ENCODE results near the gene SPIN1. TPM values are rescaled to one million over a fixed set of nuclear protein-coding genes. Genes with fewer than 3 reads are reported as not detected.
"Not testable (repeated sequence)": the region's sequence is repeated elsewhere in the genome, so short reads cannot be mapped to it uniquely, and the experiment has no call there.

SPIN1 gene
- total RNA-seq, 2 experiments from 2014 or later, result 37.7 to 39.0 TPM

DNA sequence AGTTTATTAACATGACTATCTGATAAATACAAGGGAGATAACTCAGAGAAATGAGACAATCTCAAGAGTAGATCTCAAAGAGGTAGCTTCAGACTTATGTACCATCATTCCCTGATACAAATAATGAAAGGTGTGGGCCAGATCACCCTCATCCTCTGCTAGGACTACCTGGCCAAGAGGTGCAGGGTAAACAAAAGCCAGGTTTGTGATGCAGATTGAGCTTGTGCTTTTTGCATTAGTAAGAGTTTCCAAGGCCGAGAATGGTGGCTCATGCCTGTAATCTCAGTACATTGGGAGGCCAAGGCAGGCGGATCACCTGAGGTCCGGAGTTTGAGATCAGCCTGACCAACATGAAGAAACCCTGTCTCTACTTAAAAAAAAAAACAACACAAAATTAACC lies 8.9 kb upstream of the SPIN1 start:
- Mint-ChIP-seq H3K27ac (no peak overlapping the region), H3K36me3 (no peaks in the 10 kb centered on the region), H3K4me1 (no peaks in the 10 kb centered on the region), H3K4me3 (no peak overlapping the region), H3K27me3 (peaks cover 4% of the 10 kb centered on the region), H3K9me3 (no peaks in the 10 kb centered on the region)
- no peak for DNase-seq

DNA sequence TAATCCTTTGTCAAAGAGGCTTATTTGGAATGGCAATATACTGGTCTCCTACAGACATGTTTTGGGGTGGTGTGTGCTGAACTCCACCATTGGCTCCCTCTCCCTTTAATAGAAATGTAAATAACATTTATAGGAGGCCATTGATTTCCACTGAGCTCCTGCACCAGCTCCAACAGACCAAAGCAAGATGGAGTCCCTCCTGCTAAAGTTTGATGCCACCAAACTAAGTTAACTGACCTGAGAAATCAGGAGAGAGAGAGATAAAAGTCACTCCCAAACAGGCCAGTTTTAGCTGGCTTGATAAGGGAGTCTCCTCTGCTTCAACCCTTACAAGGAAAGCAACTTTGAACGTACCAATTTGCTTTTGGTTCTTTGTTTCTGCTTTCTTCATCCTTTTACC lies 8.1 kb upstream of the SPIN1 start:
- Mint-ChIP-seq H3K9me3 (no peaks in the 10 kb centered on the region), H3K4me3 (no peak overlapping the region), H3K27ac (no peak overlapping the region), H3K36me3 (no peaks in the 10 kb centered on the region), H3K4me1 (no peaks in the 10 kb centered on the region), H3K27me3 (peaks cover under 1% of the 10 kb centered on the region)
- no peak for DNase-seq

DNA sequence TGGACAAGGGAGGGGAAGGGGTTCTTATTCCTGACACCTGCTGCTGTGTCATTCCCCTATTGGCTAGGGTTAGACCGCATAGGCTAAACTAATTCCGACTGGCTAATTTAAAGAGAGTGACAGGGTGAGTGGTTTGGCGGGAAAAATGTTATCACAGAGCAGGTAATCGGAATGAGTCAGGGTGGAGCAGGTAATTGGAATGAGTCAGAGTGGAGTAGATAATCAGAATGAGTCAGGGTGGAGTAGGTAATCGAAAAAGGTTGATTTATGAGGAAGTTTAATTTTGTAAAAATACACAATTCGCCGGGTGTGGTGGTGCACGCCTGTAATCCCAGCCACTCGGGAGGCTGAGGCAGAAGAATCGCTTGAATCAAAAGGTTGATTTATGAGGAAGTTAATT lies 6.9 kb upstream of the SPIN1 start:
- not testable (repeated sequence) for H3K36me3 Mint-ChIP-seq, H3K27me3 Mint-ChIP-seq, H3K4me1 Mint-ChIP-seq, DNase-seq, H3K4me3 Mint-ChIP-seq, H3K9me3 Mint-ChIP-seq, H3K27ac Mint-ChIP-seq

DNA sequence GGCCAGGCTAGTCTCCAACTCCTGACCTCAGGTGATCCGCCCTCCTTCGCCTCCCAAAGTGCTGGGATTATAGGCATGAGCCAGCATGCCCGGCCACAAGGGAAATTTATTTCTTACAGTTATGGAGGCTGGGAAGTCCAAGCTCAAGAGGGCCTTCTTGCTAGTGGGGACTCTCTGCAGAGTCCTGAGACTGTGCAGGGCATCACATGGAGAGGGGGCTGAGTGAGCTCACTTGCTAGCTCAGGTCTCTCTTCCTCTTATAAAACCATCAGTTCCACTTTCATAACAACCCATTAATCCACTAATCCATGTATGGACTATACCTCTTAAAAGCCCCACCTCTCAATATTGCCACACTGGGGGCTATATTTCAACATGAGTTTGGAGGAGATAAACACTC lies 5.1 kb upstream of the SPIN1 start:
- H3K9me3 Mint-ChIP-seq, result no peaks in the 10 kb centered on the region
- no peaks in the 10 kb centered on the region for H3K27me3 Mint-ChIP-seq
- no peak for DNase-seq
- no peaks in the 10 kb centered on the region for H3K36me3 Mint-ChIP-seq
- H3K27ac Mint-ChIP-seq, result no peak overlapping the region
- H3K4me3 Mint-ChIP-seq, result no peak overlapping the region
- peaks cover 8% of the 10 kb centered on the region for H3K4me1 Mint-ChIP-seq

DNA sequence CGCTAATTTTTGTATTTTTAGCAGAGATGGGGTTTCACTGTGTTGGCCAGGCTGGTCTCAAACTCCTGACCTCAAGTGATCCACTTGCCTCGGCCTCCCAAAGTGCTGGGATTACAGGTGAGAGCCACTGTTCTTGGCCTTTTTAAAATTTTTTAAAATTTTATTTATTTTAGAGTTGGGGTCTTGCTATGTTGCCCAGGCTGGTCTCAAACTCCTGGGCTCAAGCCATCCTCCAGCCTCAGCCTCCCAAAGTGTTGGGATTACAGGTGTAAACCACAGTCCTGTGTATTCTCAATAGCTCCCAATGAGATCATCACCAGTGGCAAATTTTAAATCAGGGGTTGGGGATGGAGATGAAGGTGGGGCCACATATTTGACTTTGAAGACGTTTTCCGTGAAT lies 2.1 kb upstream of the SPIN1 start:
- H3K36me3 Mint-ChIP-seq, DNase-seq, H3K27me3 Mint-ChIP-seq, H3K9me3 Mint-ChIP-seq, H3K27ac Mint-ChIP-seq, H3K4me3 Mint-ChIP-seq: not testable (repeated sequence)
- H3K4me1 Mint-ChIP-seq, result peaks cover 21% of the 10 kb centered on the region

DNA sequence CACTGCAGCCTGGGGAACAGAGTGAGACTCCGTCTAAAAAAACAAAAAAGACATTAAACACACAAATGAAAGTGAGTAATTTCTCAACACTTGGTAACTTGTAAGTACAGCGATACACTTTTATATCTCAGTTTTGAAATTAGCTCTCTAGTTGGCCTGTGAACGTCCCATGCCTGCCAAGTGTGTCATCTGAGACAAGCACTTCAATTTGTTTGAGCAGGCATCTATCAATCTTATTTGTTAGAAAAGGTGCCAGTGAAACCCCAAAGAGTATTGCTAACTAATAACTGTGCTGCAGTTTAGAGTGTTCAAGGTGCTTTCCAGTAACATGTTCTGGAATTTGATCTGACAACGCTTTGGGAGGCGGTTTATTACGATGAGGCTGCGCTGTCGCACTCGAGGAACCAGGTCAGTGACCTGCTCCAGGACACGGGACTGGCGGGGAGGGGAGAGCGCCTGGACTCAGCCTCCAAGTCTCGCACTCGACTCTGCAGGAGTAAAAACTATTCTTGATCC lies 1.1 kb upstream of the SPIN1 start:
- H3K27ac Mint-ChIP-seq, result peak overlapping the region; percentile 81
- no peaks in the 10 kb centered on the region for H3K9me3 Mint-ChIP-seq

DNA sequence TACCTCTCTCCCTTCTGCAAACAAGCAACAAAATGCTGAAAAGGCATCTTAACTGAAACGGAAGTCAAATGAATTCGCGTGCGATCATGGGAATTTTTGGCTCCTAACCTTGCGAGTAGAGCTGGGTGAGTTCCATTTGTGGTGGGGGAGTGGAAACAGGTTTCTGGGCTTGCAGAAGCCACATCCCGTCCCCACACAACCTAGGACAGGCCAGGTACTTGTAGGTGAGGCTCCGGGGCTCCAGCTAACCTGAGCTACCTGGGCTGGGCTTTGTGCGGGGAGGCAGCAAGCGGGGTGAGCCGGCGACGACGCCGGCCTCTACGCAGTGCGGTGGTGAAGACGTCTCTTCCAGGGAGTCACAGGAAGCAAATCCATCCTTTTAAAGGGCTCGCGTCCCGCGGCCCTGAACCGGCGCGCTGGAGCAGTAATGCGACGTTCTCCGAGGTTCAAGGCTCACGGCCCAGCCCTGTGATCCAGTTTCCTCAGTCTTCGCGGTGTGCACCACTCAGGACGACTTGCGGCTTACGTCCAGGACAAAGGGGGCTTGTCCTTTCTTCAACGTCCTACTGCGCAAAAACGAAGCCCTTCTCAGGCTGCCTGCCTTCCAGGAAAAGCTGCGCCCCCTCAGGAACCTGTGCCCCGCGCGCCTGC lies 567 bp upstream of the SPIN1 start:
- no peaks in the 10 kb centered on the region for H3K27me3 Mint-ChIP-seq
- DNase-seq, result peak; percentile 32
- H3K9me3 Mint-ChIP-seq, result no peaks in the 10 kb centered on the region
- peak overlapping the region; percentile 82 for H3K4me3 Mint-ChIP-seq
- H3K4me1 Mint-ChIP-seq, result peaks cover 33% of the 10 kb centered on the region
- H3K36me3 Mint-ChIP-seq, result peaks cover 12% of the 10 kb centered on the region
- peak overlapping the region; percentile 81 for H3K27ac Mint-ChIP-seq

More for the DNA sequence above, 1.1 kb upstream of the SPIN1 start:
- DNase-seq, result no peak
- peak overlapping the region; percentile 82 for H3K4me3 Mint-ChIP-seq
- peaks cover 9% of the 10 kb centered on the region for H3K36me3 Mint-ChIP-seq
- no peaks in the 10 kb centered on the region for H3K27me3 Mint-ChIP-seq
- H3K4me1 Mint-ChIP-seq, result peaks cover 27% of the 10 kb centered on the region

DNA sequence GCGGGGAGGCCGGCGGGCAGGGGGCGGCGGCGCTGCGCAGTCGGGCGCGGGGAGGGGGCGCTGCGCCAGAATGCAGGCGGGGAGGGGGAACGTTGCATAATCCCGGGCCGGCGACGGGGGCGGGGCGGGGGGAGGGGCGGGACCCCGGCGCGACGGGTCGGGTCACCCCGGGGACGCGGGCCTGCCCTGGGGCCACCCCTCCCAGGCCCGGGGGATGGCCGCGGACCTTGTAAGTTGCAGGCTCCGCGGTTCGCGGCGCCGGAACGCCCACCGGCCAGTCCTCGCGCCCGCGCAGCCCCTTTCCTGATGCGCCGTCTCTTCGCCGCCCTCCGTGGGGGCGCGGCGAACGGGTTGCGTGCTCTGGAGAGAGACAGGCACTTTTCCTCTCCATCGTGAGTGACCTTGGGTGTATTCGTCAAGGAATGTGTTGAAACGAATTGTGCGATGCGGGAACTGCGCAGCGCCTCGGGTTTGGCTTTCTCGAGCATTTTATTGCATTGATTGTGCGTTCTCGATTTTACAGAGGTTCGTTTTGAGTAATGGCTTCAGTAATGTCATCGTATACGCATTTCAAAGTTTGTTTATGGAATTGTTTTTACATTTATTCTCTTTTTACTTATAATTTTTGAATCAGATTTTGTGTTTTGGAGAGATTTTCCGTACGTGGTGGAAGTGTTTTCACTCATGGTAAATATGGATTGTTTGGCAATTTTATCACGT lies 802 bp downstream of the SPIN1 start:
- Mint-ChIP-seq H3K9me3 (no peaks in the 10 kb centered on the region), H3K4me3 (peak overlapping the region; percentile 87), H3K4me1 (peaks cover 37% of the 10 kb centered on the region), H3K36me3 (peaks cover 16% of the 10 kb centered on the region), H3K27ac (peak overlapping the region; percentile 89), H3K27me3 (no peaks in the 10 kb centered on the region)
- peak; percentile 66 for DNase-seq

DNA sequence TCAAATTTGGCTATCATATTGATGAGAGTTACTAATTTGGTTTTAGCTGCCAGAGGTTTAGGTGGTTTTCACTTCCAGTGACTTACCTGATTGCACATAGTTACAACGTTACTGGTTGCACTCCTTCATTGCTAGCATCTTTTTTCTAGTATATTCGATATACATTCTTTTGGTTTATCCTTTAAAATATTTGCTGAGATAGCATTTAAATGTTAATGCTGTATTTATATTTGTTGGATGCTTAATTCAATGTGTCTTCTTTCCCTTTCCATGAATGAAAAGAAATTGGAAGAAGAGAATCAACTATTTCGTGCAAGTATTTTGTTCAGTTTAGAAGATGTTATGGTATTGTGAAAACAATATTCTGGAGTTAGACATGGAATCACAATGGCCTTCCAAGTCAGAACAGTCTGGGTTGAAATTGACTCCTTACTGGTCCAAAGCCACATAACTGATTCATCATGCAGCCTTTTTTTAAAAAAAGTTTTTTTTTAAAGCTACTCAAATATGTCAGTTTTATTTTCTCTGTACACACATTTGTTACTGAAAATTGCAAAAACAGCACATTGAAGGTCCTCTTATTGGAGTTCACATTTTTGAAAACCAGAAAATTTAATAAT lies 2.2 kb downstream of the SPIN1 start:
- Mint-ChIP-seq H3K9me3 (no peaks in the 10 kb centered on the region), H3K36me3 (peaks cover 20% of the 10 kb centered on the region), H3K27ac (no peak overlapping the region), H3K4me1 (peaks cover 38% of the 10 kb centered on the region), H3K27me3 (no peaks in the 10 kb centered on the region), H3K4me3 (peak overlapping the region; percentile 4)
- DNase-seq, result no peak

DNA sequence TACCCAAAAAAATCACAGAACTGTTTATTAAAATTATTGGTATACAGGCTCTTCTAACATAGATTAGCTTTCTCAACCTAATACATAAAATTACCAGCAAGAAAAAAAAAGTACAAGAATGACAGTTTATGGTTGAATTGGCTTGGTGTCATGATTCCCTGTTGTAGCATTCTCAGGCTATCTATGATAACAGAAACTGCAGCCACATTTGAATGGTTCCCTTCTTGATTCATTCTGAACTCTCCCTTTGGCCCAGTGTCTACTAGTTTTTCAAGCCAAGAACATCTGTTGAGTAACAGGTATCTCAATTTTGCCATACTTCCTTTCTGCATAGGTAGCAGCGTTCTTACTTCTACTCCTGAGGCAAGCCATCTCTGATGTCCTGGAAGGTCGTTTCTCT lies 3.0 kb downstream of the SPIN1 start:
- Mint-ChIP-seq H3K4me1 (peaks cover 38% of the 10 kb centered on the region), H3K27me3 (no peaks in the 10 kb centered on the region), H3K27ac (no peak overlapping the region), H3K9me3 (no peaks in the 10 kb centered on the region), H3K36me3 (peaks cover 20% of the 10 kb centered on the region), H3K4me3 (no peak overlapping the region)
- DNase-seq, result no peak

DNA sequence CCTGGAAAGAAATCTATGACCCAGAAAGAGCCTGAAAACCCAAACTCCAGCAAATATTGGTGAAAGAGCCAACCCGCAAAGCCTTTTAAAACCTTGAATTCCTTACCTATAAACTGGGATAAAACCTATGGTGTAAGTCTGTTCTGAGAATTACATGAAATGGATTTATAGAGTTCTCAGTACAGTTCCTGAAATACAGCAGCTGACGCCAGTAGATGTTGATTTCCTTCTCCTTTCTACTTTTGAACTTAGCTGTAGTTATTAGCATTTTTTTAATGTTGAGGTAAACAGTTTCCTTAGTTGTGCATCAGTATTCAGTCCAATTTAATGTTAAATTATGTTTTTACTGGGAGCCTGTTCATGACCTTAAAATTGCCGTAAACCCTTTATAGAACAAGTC lies 3.7 kb downstream of the SPIN1 start:
- Mint-ChIP-seq H3K4me3 (no peak overlapping the region), H3K36me3 (peaks cover 20% of the 10 kb centered on the region), H3K27ac (no peak overlapping the region), H3K4me1 (peaks cover 41% of the 10 kb centered on the region), H3K27me3 (no peaks in the 10 kb centered on the region), H3K9me3 (no peaks in the 10 kb centered on the region)
- no peak for DNase-seq

DNA sequence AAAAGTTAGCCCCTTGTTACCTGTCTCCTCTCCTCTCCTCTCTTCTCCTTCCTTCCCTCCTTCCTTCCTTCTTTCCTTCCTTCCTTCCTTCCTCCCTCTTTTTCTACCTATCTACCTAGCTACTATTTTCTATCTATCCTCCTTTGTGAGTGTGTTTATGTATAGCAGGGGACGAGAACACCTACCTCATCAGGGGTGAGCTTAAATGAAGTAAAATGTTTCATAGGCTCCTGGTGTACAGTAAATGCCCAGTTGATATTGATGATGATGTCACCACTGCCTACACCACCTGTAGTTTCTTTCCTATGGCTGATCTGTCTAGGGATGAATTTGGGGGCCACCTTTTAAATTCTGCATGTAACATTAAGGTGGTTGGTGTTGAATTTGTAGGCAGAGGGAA lies 4.3 kb downstream of the SPIN1 start:
- Mint-ChIP-seq H3K27ac (peak overlapping the region; percentile 28), H3K36me3 (peaks cover 23% of the 10 kb centered on the region), H3K4me1 (peaks cover 38% of the 10 kb centered on the region), H3K27me3 (no peaks in the 10 kb centered on the region), H3K9me3 (no peaks in the 10 kb centered on the region), H3K4me3 (no peak overlapping the region)
- no peak for DNase-seq

DNA sequence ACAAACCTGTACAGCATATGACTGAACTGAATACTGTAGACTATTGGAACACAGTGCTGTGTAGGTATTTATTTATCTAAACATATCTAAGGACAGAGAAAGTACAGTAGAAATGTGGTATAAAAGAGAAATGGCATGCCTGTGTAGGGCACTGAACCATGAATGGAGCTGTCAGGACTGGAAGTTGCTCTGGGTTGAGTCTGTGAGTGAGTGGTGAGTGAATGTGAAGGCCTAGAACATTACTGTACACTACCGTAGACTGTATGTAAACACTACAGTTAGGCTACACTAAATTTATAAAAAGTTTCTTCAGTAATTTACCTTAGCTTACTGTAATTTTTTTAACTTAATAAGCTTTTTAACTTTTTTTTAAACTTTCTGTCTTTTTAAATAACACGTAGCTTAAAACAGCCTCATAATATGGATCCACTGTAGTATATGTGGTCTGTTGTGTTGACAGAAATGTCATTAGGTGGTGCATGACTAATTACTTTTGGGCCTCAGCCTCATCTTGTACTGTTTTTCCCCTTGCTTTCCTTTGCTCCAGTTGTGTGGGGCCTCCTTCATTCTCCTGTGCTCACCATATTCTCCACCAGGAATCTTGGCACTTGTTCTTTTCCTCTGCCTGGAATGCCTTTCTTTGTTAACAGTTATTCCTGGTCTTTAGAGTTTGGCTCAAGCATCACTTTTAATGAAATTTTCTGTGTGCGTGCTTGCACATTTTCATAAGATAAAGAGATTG lies 8.8 kb downstream of the SPIN1 start:
- DNase-seq, result no peak
- Mint-ChIP-seq H3K4me3 (no peak overlapping the region), H3K27ac (no peak overlapping the region), H3K9me3 (no peaks in the 10 kb centered on the region), H3K36me3 (peaks cover 24% of the 10 kb centered on the region), H3K4me1 (peaks cover 31% of the 10 kb centered on the region), H3K27me3 (no peaks in the 10 kb centered on the region)

DNA sequence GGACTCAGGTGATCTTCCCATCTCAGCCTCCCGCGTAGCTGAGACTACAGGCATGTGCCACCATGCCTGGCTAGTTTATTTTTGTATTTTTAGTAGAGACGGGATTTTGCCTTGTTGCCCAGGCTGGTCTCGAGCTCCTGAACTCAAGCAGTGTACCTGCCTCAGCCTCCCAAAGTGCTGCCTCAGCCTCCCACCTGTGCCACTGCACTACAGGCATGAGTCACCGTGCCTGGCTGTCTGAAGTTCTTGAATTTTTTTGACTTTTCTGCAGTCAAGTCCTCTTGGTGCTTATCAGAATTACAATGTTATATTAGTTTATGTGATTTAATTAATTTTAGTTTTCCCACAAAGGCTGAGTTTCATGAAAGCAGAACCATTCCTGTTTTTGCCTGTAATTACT lies 9.8 kb downstream of the SPIN1 start:
- H3K27ac Mint-ChIP-seq, result no peak overlapping the region
- no peak for DNase-seq
- H3K9me3 Mint-ChIP-seq, result peaks cover 4% of the 10 kb centered on the region
- H3K4me1 Mint-ChIP-seq, result peaks cover 24% of the 10 kb centered on the region
- H3K4me3 Mint-ChIP-seq, result no peak overlapping the region
- H3K36me3 Mint-ChIP-seq, result peaks cover 24% of the 10 kb centered on the region
- H3K27me3 Mint-ChIP-seq, result no peaks in the 10 kb centered on the region

DNA sequence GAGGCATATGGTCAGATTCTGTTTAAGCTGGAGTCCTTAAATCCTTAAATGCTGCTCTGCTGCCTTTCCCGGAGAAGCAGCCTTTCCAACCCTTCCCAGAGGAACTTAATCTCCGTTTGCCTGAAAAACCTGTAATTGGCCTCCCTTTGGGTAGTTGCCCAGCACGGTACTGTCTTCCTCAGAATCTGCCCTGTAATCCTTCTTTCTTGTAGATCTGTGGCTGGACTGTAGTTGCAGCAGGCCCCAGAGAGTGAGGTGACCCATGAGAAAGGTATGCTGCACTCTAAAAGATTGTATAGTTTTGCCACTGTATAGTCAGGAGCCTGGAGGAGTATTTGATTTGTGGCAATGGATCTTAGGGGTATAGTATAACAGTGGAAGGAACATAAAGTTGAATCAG lies 11.7 kb downstream of the SPIN1 start:
- H3K4me1 Mint-ChIP-seq, result peaks cover 21% of the 10 kb centered on the region
- peaks cover 7% of the 10 kb centered on the region for H3K9me3 Mint-ChIP-seq
- no peaks in the 10 kb centered on the region for H3K27me3 Mint-ChIP-seq
- H3K36me3 Mint-ChIP-seq, result peaks cover 24% of the 10 kb centered on the region
- DNase-seq, result no peak
- no peak overlapping the region for H3K4me3 Mint-ChIP-seq
- H3K27ac Mint-ChIP-seq, result no peak overlapping the region
